Globus pallidus (tissue), 1 donor: ENCODE measurements around the gene HOMER3.

ENCODE experiments used
- DNase-seq: peaks from one replicate; pipeline ENCODE4 v3.0.0-alpha.2; 2015; ENCODE audit warnings: low spot score

Gene HOMER3

GRCh38 chr19:18879579-18880373, 61.2 kb downstream of the HOMER3 start:
- no peak for DNase-seq
